WTC11 (cell line): ENCODE measurements around the gene SECTM1.

Source experiments
- CREB1 ChIP-seq: sonication (generic); formaldehyde crosslinking; IDR thresholded peaks from 2 replicates; pipeline ENCODE4 v1.8.0; 2023; ENCODE audit warnings: mild to moderate bottlenecking, missing genetic modification reagents
- FOXK1 ChIP-seq: sonication (generic); formaldehyde crosslinking; IDR thresholded peaks from 2 replicates; pipeline ENCODE4 v1.8.0; 2022; ENCODE audit warnings: mild to moderate bottlenecking, moderate library complexity, missing genetic modification reagents
- IRF2 ChIP-seq: sonication (generic); formaldehyde crosslinking; IDR thresholded peaks from 2 replicates; pipeline ENCODE4 v1.8.0; 2022; ENCODE audit warnings: low read depth, missing genetic modification reagents, borderline replicate concordance
- JUN ChIP-seq: sonication (generic); formaldehyde crosslinking; IDR thresholded peaks from 2 replicates; pipeline ENCODE4 v1.8.0; 2023; ENCODE audit warnings: mild to moderate bottlenecking, missing genetic modification reagents
- SMAD3 ChIP-seq: sonication (generic); formaldehyde crosslinking; IDR thresholded peaks from 2 replicates; pipeline ENCODE4 v1.8.0; 2022; ENCODE audit warnings: missing genetic modification reagents, mild to moderate bottlenecking, borderline replicate concordance
- TCF7 ChIP-seq: sonication (generic); formaldehyde crosslinking; IDR thresholded peaks from 2 replicates; pipeline ENCODE4 v1.8.0; 2022; ENCODE audit warnings: mild to moderate bottlenecking, low read depth, missing genetic modification reagents, moderate library complexity
- ZBTB21 ChIP-seq: sonication (generic); formaldehyde crosslinking; IDR thresholded peaks from 2 replicates; pipeline ENCODE4 v1.8.1; 2023; ENCODE audit warnings: mild to moderate bottlenecking, missing genetic modification reagents, borderline replicate concordance
- ZNF423 ChIP-seq: fragments of 250-450 bp; sonication (Bioruptor Pico); IDR thresholded peaks from 2 replicates; pipeline ENCODE4 v2.1.2; 2022; ENCODE audit warnings: mild to moderate bottlenecking, moderate library complexity
- TF ChIP-seq, protein P1 (sequence below): sonication (generic); formaldehyde crosslinking; IDR thresholded peaks from 2 replicates; pipeline ENCODE4 v1.8.0; 2023; ENCODE audit warnings: missing genetic modification reagents, mild to moderate bottlenecking, borderline replicate concordance
- TF ChIP-seq, protein P2 (sequence below): fragments of 200-600 bp; IDR thresholded peaks from 2 replicates; pipeline ENCODE4 v1.8.0; 2022; ENCODE audit warnings: antibody characterized with exemption
- TF ChIP-seq, protein P3 (sequence below): sonication (generic); formaldehyde crosslinking; IDR thresholded peaks from 2 replicates; pipeline ENCODE4 v1.8.0; 2022; ENCODE audit warnings: mild to moderate bottlenecking, missing genetic modification reagents
- TF ChIP-seq, protein P4 (sequence below): sonication (generic); formaldehyde crosslinking; IDR thresholded peaks from 2 replicates; pipeline ENCODE4 v1.8.1; 2022; ENCODE audit warnings: missing genetic modification reagents, borderline replicate concordance

DNA sequence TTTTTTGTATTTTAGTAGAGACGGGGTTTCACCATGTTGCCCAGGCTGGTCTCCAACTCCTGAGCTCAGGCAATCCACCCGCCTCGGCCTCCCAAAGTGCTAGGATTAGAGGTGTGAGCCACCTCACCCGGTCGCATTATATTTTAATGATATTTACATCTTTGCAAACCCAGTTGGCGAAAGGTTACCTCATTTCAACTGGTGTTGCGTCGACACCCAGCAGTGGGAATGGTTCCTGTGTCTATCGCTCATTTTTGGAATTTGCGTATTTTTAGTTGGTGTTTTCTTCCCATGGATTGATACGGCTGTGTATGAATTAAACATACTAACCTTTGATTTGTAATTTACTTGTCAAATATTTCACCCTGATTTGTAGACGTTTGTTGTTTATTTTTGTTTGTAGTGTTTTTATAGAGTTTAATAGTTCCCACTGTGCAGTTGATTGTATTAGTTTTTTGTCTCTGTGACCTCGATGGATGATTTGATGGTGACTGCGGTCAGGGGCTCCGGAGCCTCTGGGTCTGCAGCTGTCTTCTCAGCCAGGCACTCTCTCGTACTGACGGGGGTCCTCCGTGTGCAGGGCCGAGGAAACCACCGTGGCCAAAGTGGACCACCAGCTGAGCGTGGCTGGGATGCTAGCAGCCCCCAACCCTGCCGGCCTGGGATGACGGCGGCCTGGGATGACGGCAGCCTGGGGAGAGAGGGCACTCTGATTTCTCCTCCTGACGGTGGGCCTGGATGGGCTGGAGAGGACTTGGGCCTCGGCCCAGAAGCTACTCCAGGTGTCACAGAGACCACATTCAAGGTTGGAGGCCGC is 20.2 kb downstream of the SECTM1 start:
- no peak for TF ChIP-seq SMAD3 (CRISPR knock-in tag)
- TF ChIP-seq, protein P1, sequence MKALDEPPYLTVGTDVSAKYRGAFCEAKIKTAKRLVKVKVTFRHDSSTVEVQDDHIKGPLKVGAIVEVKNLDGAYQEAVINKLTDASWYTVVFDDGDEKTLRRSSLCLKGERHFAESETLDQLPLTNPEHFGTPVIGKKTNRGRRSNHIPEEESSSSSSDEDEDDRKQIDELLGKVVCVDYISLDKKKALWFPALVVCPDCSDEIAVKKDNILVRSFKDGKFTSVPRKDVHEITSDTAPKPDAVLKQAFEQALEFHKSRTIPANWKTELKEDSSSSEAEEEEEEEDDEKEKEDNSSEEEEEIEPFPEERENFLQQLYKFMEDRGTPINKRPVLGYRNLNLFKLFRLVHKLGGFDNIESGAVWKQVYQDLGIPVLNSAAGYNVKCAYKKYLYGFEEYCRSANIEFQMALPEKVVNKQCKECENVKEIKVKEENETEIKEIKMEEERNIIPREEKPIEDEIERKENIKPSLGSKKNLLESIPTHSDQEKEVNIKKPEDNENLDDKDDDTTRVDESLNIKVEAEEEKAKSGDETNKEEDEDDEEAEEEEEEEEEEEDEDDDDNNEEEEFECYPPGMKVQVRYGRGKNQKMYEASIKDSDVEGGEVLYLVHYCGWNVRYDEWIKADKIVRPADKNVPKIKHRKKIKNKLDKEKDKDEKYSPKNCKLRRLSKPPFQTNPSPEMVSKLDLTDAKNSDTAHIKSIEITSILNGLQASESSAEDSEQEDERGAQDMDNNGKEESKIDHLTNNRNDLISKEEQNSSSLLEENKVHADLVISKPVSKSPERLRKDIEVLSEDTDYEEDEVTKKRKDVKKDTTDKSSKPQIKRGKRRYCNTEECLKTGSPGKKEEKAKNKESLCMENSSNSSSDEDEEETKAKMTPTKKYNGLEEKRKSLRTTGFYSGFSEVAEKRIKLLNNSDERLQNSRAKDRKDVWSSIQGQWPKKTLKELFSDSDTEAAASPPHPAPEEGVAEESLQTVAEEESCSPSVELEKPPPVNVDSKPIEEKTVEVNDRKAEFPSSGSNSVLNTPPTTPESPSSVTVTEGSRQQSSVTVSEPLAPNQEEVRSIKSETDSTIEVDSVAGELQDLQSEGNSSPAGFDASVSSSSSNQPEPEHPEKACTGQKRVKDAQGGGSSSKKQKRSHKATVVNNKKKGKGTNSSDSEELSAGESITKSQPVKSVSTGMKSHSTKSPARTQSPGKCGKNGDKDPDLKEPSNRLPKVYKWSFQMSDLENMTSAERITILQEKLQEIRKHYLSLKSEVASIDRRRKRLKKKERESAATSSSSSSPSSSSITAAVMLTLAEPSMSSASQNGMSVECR, result no peak
- TF ChIP-seq TCF7 (CRISPR knock-in tag), result no peak
- TF ChIP-seq, protein P2, sequence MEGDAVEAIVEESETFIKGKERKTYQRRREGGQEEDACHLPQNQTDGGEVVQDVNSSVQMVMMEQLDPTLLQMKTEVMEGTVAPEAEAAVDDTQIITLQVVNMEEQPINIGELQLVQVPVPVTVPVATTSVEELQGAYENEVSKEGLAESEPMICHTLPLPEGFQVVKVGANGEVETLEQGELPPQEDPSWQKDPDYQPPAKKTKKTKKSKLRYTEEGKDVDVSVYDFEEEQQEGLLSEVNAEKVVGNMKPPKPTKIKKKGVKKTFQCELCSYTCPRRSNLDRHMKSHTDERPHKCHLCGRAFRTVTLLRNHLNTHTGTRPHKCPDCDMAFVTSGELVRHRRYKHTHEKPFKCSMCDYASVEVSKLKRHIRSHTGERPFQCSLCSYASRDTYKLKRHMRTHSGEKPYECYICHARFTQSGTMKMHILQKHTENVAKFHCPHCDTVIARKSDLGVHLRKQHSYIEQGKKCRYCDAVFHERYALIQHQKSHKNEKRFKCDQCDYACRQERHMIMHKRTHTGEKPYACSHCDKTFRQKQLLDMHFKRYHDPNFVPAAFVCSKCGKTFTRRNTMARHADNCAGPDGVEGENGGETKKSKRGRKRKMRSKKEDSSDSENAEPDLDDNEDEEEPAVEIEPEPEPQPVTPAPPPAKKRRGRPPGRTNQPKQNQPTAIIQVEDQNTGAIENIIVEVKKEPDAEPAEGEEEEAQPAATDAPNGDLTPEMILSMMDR, result no peak
- no peak for TF ChIP-seq ZNF423
- TF ChIP-seq, protein P3, sequence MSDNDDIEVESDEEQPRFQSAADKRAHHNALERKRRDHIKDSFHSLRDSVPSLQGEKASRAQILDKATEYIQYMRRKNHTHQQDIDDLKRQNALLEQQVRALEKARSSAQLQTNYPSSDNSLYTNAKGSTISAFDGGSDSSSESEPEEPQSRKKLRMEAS, result no peak
- TF ChIP-seq IRF2 (CRISPR knock-in tag), result no peak
- no peak for TF ChIP-seq ZBTB21 (CRISPR knock-in tag)
- TF ChIP-seq CREB1 (CRISPR knock-in tag), result no peak
- TF ChIP-seq JUN (CRISPR knock-in tag), result no peak
- TF ChIP-seq, protein P4, sequence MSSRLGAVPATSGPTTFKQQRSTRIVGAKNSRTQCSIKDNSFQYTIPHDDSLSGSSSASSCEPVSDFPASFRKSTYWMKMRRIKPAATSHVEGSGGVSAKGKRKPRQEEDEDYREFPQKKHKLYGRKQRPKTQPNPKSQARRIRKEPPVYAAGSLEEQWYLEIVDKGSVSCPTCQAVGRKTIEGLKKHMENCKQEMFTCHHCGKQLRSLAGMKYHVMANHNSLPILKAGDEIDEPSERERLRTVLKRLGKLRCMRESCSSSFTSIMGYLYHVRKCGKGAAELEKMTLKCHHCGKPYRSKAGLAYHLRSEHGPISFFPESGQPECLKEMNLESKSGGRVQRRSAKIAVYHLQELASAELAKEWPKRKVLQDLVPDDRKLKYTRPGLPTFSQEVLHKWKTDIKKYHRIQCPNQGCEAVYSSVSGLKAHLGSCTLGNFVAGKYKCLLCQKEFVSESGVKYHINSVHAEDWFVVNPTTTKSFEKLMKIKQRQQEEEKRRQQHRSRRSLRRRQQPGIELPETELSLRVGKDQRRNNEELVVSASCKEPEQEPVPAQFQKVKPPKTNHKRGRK (CRISPR knock-in tag), result no peak
- no peak for TF ChIP-seq FOXK1
